Mucosa of descending colon (tissue), 3 donors: ENCODE data around the gene ADAMTS2. TPM values are rescaled to one million over a fixed set of nuclear protein-coding genes. Genes with fewer than 3 reads are reported as not detected.

ENCODE experiments used
- ATAC-seq: fragments of 200-7000 bp; cut with Tn5 transposase; one replicate; pipeline ENCODE4 v1.9.1; 2020; ENCODE audit warnings: mild to moderate bottlenecking, moderate library complexity
- DNase-seq, 3 donors: peaks; one replicate each; pipeline ENCODE4 v3.0.0-alpha.2; 2020
- H3K36me3 ChIP-seq: fragments of 200-600 bp; one replicate; pipeline ENCODE4 v1.8.0; 2021; ENCODE audit warnings: low read depth, mild to moderate bottlenecking
- H3K4me1 ChIP-seq: fragments of 200-600 bp; one replicate; pipeline ENCODE4 v1.8.0; 2021; ENCODE audit warnings: low read depth, mild to moderate bottlenecking
- H3K4me3 ChIP-seq: fragments of 200-600 bp; one replicate; pipeline ENCODE4 v1.8.0; 2021; ENCODE audit warnings: mild to moderate bottlenecking
- H3K9me3 ChIP-seq: fragments of 200-600 bp; one replicate; pipeline ENCODE4 v1.8.0; 2021; ENCODE audit warnings: mild to moderate bottlenecking
- CTCF ChIP-seq: fragments of 200-600 bp; IDR thresholded peaks from one replicate; pipeline ENCODE4 v1.8.0; 2022; ENCODE audit warnings: antibody characterized with exemption, mild to moderate bottlenecking
- intact Hi-C, 2 donors: fragments of 100-400 bp; cut with DNase I in 1 of 2; cut with micrococcal nuclease in 1 of 2; formaldehyde crosslinking; loops; one replicate each; pipeline versions ENCODE4 v1.11.0 to v1.11.1; 2022; cut with DNase I, micrococcal nuclease
- total RNA-seq, 3 donors: library from RNA; stranded (reverse); fragmentation: NEBNext Ultra II Directional in 2 of 3; extraction: Animal tissue kit (Norgen Biotek cat#: 25700) in 2 of 3; gene quantifications; one replicate each; pipeline versions ENCODE4 v1.2.1 to v1.2.4, GENCODE V29; 2021 to 2023
- donor health status: DM: no; HTN: no; CAD: no; lungs with moderate emphysema.
- donor health status: DM: no; HTN: no; CAD: no.
- donor health status: DM: no; HTN: yes; CAD: no.

Gene ADAMTS2
- total RNA-seq, 3 donors from 2014 or later = 1.3 to 9.2 (median 7.3) TPM

DNA sequence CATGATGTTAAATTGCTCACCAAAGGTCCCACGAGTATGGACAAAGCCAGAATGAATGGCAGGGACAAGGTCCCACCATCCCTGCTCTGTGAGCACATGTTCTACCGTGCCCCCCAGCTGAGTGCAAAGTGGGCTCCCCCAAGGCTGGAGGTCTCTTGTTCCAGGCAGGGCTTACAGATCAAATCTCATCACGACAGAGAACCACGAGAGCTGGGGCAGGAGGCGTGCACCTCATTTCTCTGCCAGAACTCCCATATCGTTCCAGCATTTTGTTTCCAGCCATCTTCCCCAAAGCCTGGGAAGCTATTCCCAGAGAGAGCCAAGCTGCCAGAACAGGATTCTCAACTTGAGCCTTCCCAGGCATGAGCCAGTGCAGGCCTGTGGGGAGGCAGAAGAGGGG is 176.6 kb downstream of the ADAMTS2 start:
- no peaks in the 10 kb centered on the region for H3K36me3 ChIP-seq
- ATAC-seq (no peak), DNase-seq (no peak)
- no peak overlapping the region for H3K4me3 ChIP-seq
- no peak for TF ChIP-seq CTCF
- intact Hi-C loops = loop anchor here (5.0 to 10.0 kb wide), 2 partner anchors 176 to 324 kb away; partner anchors contain the start of gene ADAMTS2 (in 1 of the 2)
- H3K9me3 ChIP-seq = no peaks in the 10 kb centered on the region
- peaks cover 4% of the 10 kb centered on the region for H3K4me1 ChIP-seq

- H3K4me1 ChIP-seq = peaks cover 4% of the 10 kb centered on the region
- no peaks in the 10 kb centered on the region for H3K9me3 ChIP-seq
- DNase-seq (no peak), ATAC-seq (no peak)
- intact Hi-C loops = loop anchor here (5.0 to 10.0 kb wide), 2 partner anchors 177 to 324 kb away; partner anchors contain the start of gene ADAMTS2 (in 1 of the 2)
- no peak overlapping the region for H3K4me3 ChIP-seq
- no peaks in the 10 kb centered on the region for H3K36me3 ChIP-seq
- TF ChIP-seq CTCF = no peak
These were observed 177.3 kb downstream of the ADAMTS2 start for GRCh38 chr5:179167871-179168451.

GRCh38 chr5:179166886-179167841 is 178.1 kb downstream of the ADAMTS2 start:
- Histone ChIP-seq H3K4me3 (no peak overlapping the region), H3K36me3 (no peaks in the 10 kb centered on the region), H3K9me3 (peaks cover 2% of the 10 kb centered on the region), H3K4me1 (peaks cover 4% of the 10 kb centered on the region)
- TF ChIP-seq CTCF = peak; percentile 83
- intact Hi-C loops = loop anchor here (5.0 to 10.0 kb wide), 2 partner anchors 178 to 325 kb away; partner anchors contain the start of gene ADAMTS2 (in 1 of the 2)
- ATAC-seq (peak; percentile 75), DNase-seq (peak in 2 of 3 donors; percentile 51 to 58)

DNA sequence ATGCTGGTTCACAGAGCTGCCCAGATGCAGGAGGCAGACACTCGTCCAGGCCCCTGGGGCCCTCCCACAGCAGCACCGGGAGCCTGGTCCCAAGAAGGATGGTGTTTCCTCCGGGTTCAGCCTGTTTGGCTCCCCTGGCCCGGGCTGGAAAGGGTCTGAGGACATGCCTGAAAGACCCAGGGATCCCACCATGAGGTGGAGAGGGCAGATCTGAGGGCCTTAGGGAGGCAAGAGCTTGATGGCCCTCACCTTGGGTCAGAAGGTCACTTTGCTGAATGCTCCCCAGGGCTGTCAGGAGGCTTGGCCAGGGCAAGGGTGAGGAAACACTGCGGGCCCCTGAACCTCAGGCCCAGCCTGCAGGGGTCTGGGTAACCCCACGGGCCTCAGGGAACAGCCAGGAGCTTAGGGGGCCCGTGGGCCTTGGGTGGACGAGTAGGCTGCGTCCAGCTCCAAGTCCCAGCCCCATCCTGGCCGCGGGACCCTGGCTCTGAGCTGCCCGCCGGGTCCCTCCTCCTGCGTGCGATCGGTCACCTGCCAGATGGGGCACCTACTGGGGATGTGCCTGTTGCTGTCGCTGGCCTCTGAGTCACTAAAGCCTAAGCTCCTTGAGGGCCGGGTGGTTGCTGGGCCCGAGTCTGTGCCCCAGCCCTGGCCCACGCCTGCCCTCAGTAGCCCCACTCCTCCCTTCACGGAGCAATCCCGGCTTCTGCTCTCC is 178.9 kb downstream of the ADAMTS2 start:
- Histone ChIP-seq H3K36me3 (no peaks in the 10 kb centered on the region), H3K4me1 (peaks cover 4% of the 10 kb centered on the region), H3K4me3 (no peak overlapping the region), H3K9me3 (peaks cover 5% of the 10 kb centered on the region)
- intact Hi-C loops = loop anchor here (5.0 to 10.0 kb wide), 2 partner anchors 178 to 326 kb away; partner anchors contain the start of gene ADAMTS2 (in 1 of the 2)
- no peak for TF ChIP-seq CTCF
- no peak for ATAC-seq
- DNase-seq = no peak

DNA sequence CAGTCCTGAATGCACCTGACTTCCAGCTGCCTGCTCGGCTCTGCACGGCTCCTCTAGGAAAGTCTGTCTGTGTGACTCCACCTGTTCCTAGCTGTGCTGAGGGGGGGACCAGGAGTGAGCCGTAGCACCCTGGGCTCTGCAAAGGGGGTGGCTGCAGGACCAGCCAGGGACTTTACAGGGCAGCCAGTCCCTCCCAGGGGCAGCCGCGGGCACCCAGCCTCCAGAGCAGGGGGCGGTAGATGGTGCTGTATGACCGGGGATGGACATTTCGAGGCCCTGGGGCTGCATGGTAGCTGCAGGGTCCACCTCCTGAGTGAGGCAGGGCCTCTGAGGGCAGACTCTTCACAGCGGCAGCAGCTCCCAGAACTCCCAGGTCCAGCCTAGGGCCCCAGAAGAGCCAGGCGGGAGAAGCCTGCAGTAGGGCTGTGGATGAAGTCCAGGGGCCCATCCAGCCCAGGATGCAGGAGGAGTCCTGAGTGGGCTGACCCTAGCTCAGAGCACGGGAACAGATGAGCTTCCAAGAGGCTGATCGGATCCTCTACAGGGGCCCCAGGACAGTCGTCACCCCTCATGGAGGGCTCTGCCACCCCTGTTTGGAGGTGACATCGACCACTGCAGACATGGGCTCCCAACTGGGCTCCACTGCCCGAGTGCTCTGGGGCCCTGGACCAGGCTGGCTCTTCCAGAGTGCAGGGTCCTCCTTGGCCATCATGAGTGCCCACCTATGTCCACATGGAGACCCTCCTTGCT is 179.7 kb downstream of the ADAMTS2 start:
- intact Hi-C loops = loop anchor here (5.0 to 10.0 kb wide), 2 partner anchors 179 to 327 kb away; partner anchors contain the start of gene ADAMTS2 (in 1 of the 2)
- TF ChIP-seq CTCF = no peak
- Histone ChIP-seq H3K4me1 (peaks cover 4% of the 10 kb centered on the region), H3K4me3 (no peak overlapping the region), H3K36me3 (no peaks in the 10 kb centered on the region), H3K9me3 (peaks cover 5% of the 10 kb centered on the region)
- no peak for ATAC-seq
- no peak for DNase-seq
